HCT116 (cell line): ENCODE results near the gene MTHFSD. TPM values are rescaled to one million over a fixed set of nuclear protein-coding genes. Genes with fewer than 3 reads are reported as not detected.

ENCODE experiments used
- ATAC-seq: fragments of 200-7000 bp; cut with Tn5 transposase; 2 replicates; pipeline ENCODE4 v1.9.1; 2020; ENCODE audit warnings: mild to moderate bottlenecking, moderate library complexity
- BruUV-seq: library from RNA; stranded (reverse); fragments of 400-500 nt; replicated peaks from 2 replicates; lab custom pipeline; 2021; lab: Mats Ljungman, UMichigan
- CTCF ChIA-PET: fragments of 300-600 bp; sonication (Branson Sonifier 250); formaldehyde crosslinking; loops from one replicate; lab custom pipeline; 2021; ENCODE audit warnings: antibody characterized with exemption; lab: Charles Lee
- POLR2A ChIA-PET: fragments of 300-600, 350-600 bp; sonication (Branson Sonifier 250); formaldehyde crosslinking; loops from one replicate; lab custom pipeline; 2021; ENCODE audit warnings: antibody characterized with exemption; lab: Charles Lee
- RAD21 ChIA-PET, 2 experiments: fragments of 300-600 bp; sonication (Branson Sonifier 250); formaldehyde crosslinking; loops; one replicate each; lab custom pipeline; 2023; ENCODE audit warnings: low total read pairs in 2 of 2; ENCODE audit not compliant: uncharacterized antibody in 2 of 2, unreplicated experiment in 2 of 2, low non-redundant PET in 1 of 2; lab: Charles Lee
- DNase-seq: peaks from one replicate; pipeline ENCODE4 v3.0.0-alpha.2; 2010; ENCODE audit warnings: low read depth, low spot score
- H2AFZ ChIP-seq: fragments of 200-600 bp; shearing (Covaris generic), sonication (generic); 2 replicates; pipeline ENCODE4 v1.6.1; 2017; ENCODE audit warnings: low read depth, mixed run types, mixed read lengths, antibody characterized with exemption, low read length; ENCODE audit not compliant: poor library complexity, severe bottlenecking
- H3K27ac ChIP-seq: 2 replicates; pipeline ENCODE4 v1.5.1; 2012; ENCODE audit warnings: low read depth, low read length
- H3K27me3 ChIP-seq: fragments of 200-600 bp; sonication (generic); 2 replicates; pipeline ENCODE4 v1.6.1; 2016; ENCODE audit warnings: mixed run types, low read length, mixed read lengths; ENCODE audit not compliant: insufficient read depth
- H3K36me3 ChIP-seq, 2 experiments: fragments of 200-500 bp in 1 of 2; fragments of 200-600 bp in 1 of 2; sonication (Bioruptor generic) in 1 of 2; sonication (generic) in 1 of 2; 2 replicates each; pipeline versions ENCODE4 v1.5.1 to v1.6.1; 2014 to 2016; ENCODE audit warnings: low read length in 2 of 2, inconsistent platforms in 1 of 2, mixed read lengths in 1 of 2, mixed run types in 1 of 2; ENCODE audit not compliant: insufficient read depth in 2 of 2, control insufficient read depth in 1 of 2
- H3K4me1 ChIP-seq, 2 experiments: fragments of 200-600 bp in 1 of 2; sonication (generic) in 1 of 2; 2 replicates each; pipeline versions ENCODE4 v1.5.1 to v1.6.1; 2012 to 2017; ENCODE audit warnings: low read length in 2 of 2, inconsistent platforms in 1 of 2, mild to moderate bottlenecking in 1 of 2, mixed read lengths in 1 of 2, mixed run types in 1 of 2, moderate library complexity in 1 of 2; ENCODE audit not compliant: insufficient read depth in 2 of 2, control insufficient read depth in 1 of 2
- H3K4me2 ChIP-seq: fragments of 200-600 bp; sonication (generic); 2 replicates; pipeline ENCODE4 v1.6.1; 2017; ENCODE audit warnings: mixed run types, low read length, mixed read lengths
- H3K4me3 ChIP-seq, 2 experiments: fragments of 200-600 bp in 1 of 2; sonication (generic) in 1 of 2; replicated peaks in 1 of 2; 2 replicates each; pipeline ENCODE4 v1.5.1; 2011 to 2016; ENCODE audit warnings: low read length in 2 of 2, control low read depth in 1 of 2, low read depth in 1 of 2, mild to moderate bottlenecking in 1 of 2, mixed read lengths in 1 of 2, mixed run types in 1 of 2
- H3K79me2 ChIP-seq: fragments of 200-600 bp; sonication (generic); 2 replicates; pipeline ENCODE4 v1.6.1; 2017; ENCODE audit warnings: mild to moderate bottlenecking, mixed run types, low read length, moderate library complexity, mixed read lengths; ENCODE audit not compliant: insufficient read depth
- H3K9ac ChIP-seq: fragments of 200-600 bp; sonication (generic); 2 replicates; pipeline ENCODE4 v1.6.1; 2016; ENCODE audit warnings: low read length, mixed read lengths
- H3K9me2 ChIP-seq: fragments of 200-600 bp; sonication (generic), shearing (Covaris generic); 2 replicates; pipeline ENCODE4 v1.6.1; 2017; ENCODE audit warnings: mixed run types, mild to moderate bottlenecking, moderate library complexity; ENCODE audit not compliant: insufficient read depth
- H3K9me3 ChIP-seq, 2 experiments: fragments of 200-500 bp in 1 of 2; fragments of 200-600 bp in 1 of 2; sonication (Bioruptor generic) in 1 of 2; sonication (generic) in 1 of 2; 2 replicates each; pipeline ENCODE4 v1.6.1; 2014 to 2017; ENCODE audit warnings: low read length in 2 of 2, mixed read lengths in 2 of 2, inconsistent platforms in 1 of 2, low read depth in 1 of 2, mild to moderate bottlenecking in 1 of 2, mixed run types in 1 of 2, moderate library complexity in 1 of 2; ENCODE audit not compliant: control insufficient read depth in 1 of 2, insufficient read depth in 1 of 2
- H4K20me1 ChIP-seq: fragments of 200-600 bp; sonication (generic), shearing (Covaris generic); 2 replicates; pipeline ENCODE4 v1.6.1; 2017; ENCODE audit warnings: mixed run types, mild to moderate bottlenecking, moderate library complexity; ENCODE audit not compliant: insufficient read depth
- CBX3 ChIP-seq: IDR thresholded peaks from 2 replicates; pipeline ENCODE4 v1.6.1; 2012; ENCODE audit warnings: low read depth
- CEBPB ChIP-seq: IDR thresholded peaks from 2 replicates; pipeline ENCODE4 v1.6.1; 2012; ENCODE audit warnings: low read depth
- EGR1 ChIP-seq: IDR thresholded peaks from 2 replicates; pipeline ENCODE4 v1.6.1; 2012; ENCODE audit warnings: low read depth
- ELF1 ChIP-seq: IDR thresholded peaks from 2 replicates; pipeline ENCODE4 v1.6.1; 2012; ENCODE audit warnings: low read depth, borderline replicate concordance
- EZH2 ChIP-seq: fragments of 200-600 bp; sonication (generic); IDR thresholded peaks from 2 replicates; pipeline ENCODE4 v1.6.1; 2017; ENCODE audit warnings: antibody characterized with exemption, mixed run types
- EZH2phosphoT487 ChIP-seq: fragments of 200-600 bp; IDR thresholded peaks from 2 replicates; pipeline ENCODE4 v1.6.1; 2018; ENCODE audit warnings: antibody characterized with exemption, borderline replicate concordance
- FOSL1 ChIP-seq: IDR thresholded peaks from 2 replicates; pipeline ENCODE4 v1.6.1; 2012; ENCODE audit warnings: low read depth
- JUND ChIP-seq: IDR thresholded peaks from 2 replicates; pipeline ENCODE4 v1.6.1; 2012
- POLR2AphosphoS5 ChIP-seq: IDR thresholded peaks from 2 replicates; pipeline ENCODE4 v1.6.1; 2011; ENCODE audit warnings: mild to moderate bottlenecking, low read depth, low read length, moderate library complexity
- RAD21 ChIP-seq: IDR thresholded peaks from 2 replicates; pipeline ENCODE4 v1.6.1; 2012; ENCODE audit warnings: low read depth, mild to moderate bottlenecking
- SIN3A ChIP-seq: IDR thresholded peaks from 2 replicates; pipeline ENCODE4 v1.6.1; 2012; ENCODE audit warnings: low read depth
- SRF ChIP-seq: IDR thresholded peaks from 2 replicates; pipeline ENCODE4 v1.6.1; 2012; ENCODE audit warnings: low read depth
- ZFX ChIP-seq: fragments of 450-650 bp; IDR thresholded peaks from 2 replicates; pipeline ENCODE4 v1.6.1; 2017
- ZNF274 ChIP-seq: fragments of 200-500 bp; sonication (Bioruptor generic); IDR thresholded peaks from 2 replicates; pipeline ENCODE4 v1.6.1; 2014; ENCODE audit warnings: mild to moderate bottlenecking, low read depth, low read length, inconsistent platforms
- intact Hi-C: fragments of 100-400 bp; cut with micrococcal nuclease; formaldehyde crosslinking; loops from 2 replicates; pipeline ENCODE4 v1.10.0; 2022
- total RNA-seq: library from RNA; stranded (reverse); gene quantifications from one replicate; pipeline ENCODE4 v1.2.1, GENCODE V29; 2021; ENCODE audit not compliant: unreplicated experiment
- TF ChIP-seq, protein P1 (sequence below): IDR thresholded peaks from 2 replicates; pipeline ENCODE4 v1.6.1; 2011; ENCODE audit warnings: mild to moderate bottlenecking, low read length, moderate library complexity; ENCODE audit not compliant: insufficient replicate concordance; ENCODE audit errors: extremely low read depth
- TF ChIP-seq, protein P2 (sequence below), 3 experiments: fragments of 200-600 bp in 1 of 3; sonication (generic) in 1 of 3; IDR thresholded peaks in 2 of 3; conservative IDR thresholded peaks in 1 of 3; 2 replicates each; pipeline ENCODE4 v1.5.1; 2012 to 2017; ENCODE audit warnings: low read depth in 2 of 3, low read length in 2 of 3, antibody characterized with exemption in 1 of 3, borderline replicate concordance in 1 of 3, control low read depth in 1 of 3, mild to moderate bottlenecking in 1 of 3, mixed read lengths in 1 of 3, mixed run types in 1 of 3, moderate library complexity in 1 of 3; ENCODE audit not compliant: insufficient read depth in 1 of 3

The MTHFSD gene
- total RNA-seq, 1 experiment from 2014 or later = 33.1 TPM

DNA sequence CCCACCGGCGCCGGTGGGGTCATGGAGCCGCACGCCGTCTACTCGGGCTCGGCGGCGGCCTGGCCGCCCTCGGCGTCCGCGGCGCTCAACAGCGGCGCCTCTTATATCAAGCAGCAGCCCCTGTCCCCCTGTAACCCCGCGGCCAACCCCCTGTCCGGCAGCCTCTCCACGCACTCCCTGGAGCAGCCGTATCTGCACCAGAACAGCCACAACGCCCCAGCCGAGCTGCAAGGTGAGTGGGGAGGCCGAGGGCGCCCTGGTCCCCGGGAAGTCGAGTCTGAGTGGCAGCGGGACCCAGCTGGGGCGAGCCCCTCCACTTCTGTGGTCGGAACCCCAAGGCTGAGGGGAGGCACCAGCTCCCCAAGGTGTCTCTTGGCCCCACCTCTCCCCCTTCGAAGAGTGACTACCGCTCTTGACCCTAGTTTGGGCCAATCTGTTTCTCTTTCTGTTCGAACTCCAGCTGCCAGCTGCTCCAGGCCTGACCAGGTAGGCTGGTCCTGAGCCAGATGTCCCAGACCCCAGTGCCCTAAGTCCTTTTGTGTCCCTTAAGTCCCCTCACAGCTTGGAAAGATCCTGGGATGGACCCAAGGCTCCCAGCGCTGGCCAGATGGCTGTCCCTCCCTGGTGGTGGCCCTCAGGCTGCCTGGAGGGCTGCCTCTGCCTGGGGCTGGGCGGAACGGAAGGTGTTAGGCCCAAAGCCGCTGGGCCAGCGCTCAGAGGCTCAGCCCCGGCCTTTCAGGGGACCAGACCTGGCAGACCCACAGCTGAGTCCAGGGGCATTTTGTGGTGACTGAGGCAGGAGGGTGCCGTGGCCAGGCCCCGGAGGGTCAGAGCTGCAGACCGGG lies 43.5 kb downstream of the MTHFSD start (continued):
- TF ChIP-seq EZH2phosphoT487 (no peak), SRF (no peak), CBX3 (no peak), FOSL1 (no peak), RAD21 (no peak), POLR2AphosphoS5 (no peak)
- TF ChIP-seq, protein P1, sequence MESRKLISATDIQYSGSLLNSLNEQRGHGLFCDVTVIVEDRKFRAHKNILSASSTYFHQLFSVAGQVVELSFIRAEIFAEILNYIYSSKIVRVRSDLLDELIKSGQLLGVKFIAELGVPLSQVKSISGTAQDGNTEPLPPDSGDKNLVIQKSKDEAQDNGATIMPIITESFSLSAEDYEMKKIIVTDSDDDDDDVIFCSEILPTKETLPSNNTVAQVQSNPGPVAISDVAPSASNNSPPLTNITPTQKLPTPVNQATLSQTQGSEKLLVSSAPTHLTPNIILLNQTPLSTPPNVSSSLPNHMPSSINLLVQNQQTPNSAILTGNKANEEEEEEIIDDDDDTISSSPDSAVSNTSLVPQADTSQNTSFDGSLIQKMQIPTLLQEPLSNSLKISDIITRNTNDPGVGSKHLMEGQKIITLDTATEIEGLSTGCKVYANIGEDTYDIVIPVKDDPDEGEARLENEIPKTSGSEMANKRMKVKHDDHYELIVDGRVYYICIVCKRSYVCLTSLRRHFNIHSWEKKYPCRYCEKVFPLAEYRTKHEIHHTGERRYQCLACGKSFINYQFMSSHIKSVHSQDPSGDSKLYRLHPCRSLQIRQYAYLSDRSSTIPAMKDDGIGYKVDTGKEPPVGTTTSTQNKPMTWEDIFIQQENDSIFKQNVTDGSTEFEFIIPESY = no peak

DNA sequence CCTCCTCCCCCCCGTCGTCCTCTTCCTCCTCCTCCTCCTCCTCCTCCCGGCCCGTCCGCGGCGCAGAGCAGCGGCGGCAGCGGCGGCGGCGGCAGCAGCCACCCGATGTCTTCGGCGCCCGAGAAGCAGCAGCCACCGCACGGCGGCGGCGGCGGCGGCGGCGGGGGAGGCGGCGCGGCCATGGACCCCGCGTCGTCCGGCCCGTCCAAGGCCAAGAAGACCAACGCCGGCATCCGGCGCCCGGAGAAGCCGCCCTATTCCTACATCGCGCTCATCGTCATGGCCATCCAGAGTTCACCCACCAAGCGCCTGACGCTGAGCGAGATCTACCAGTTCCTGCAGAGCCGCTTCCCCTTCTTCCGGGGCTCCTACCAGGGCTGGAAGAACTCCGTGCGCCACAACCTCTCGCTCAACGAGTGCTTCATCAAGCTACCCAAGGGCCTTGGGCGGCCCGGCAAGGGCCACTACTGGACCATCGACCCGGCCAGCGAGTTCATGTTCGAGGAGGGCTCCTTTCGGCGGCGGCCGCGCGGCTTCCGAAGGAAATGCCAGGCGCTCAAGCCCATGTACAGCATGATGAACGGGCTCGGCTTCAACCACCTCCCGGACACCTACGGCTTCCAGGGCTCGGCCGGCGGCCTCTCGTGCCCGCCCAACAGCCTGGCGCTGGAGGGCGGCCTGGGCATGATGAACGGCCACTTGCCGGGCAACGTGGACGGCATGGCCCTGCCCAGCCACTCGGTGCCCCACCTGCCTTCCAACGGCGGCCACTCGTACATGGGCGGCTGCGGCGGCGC lies 44.4 kb downstream of the MTHFSD start, which contains the start of gene FOXF1:
Gene FOXF1 (plus strand): TSS at position 63 of the 797 bp plus-strand sequence. CDS start 43 bp downstream, at position 106.
- intact Hi-C loops = no loop called here
- peak within 1 kb of the TSS; percentile 97 for H3K4me2 ChIP-seq
- peak within 1 kb of the TSS; percentile 56 for H3K27ac ChIP-seq
- no peaks in the 10 kb centered on the region for H4K20me1 ChIP-seq
- BruUV-seq = no TSS peak
- H3K4me1 ChIP-seq = peaks cover 7 to 16% of the 10 kb centered on the region in 2 experiments
- RAD21 ChIA-PET = no interaction called here
- H3K9me2 ChIP-seq = no peaks in the 10 kb centered on the region
- H3K4me3 ChIP-seq = peak within 1 kb of the TSS; percentile 53 to 81
- POLR2A ChIA-PET = no interaction called here
- DNase-seq = no peak
- H3K36me3 ChIP-seq = no peaks in the 10 kb centered on the region
- no peaks in the 10 kb centered on the region for H3K79me2 ChIP-seq
- no peak for ATAC-seq
- H3K9me3 ChIP-seq = no peaks in the 10 kb centered on the region
- no peaks in the 10 kb centered on the region; the same call in 1 of the 2 replicates for H3K27me3 ChIP-seq
- H3K9ac ChIP-seq = peak within 1 kb of the TSS; percentile 74
- H2AFZ ChIP-seq = peak within 1 kb of the TSS; percentile 72
- CTCF ChIA-PET = interaction anchor here (0.7 to 1.8 kb wide), 2 partner anchors 7 to 258 kb away, joined by 3 to 4 read pairs; no protein-coding TSS in a partner anchor
- no peak for TF ChIP-seq POLR2AphosphoS5
- TF ChIP-seq RAD21 = no peak
- TF ChIP-seq EZH2 = no peak
- TF ChIP-seq, protein P1 = no peak
- TF ChIP-seq EGR1 = no peak
- TF ChIP-seq CEBPB = no peak
- TF ChIP-seq, protein P2, sequence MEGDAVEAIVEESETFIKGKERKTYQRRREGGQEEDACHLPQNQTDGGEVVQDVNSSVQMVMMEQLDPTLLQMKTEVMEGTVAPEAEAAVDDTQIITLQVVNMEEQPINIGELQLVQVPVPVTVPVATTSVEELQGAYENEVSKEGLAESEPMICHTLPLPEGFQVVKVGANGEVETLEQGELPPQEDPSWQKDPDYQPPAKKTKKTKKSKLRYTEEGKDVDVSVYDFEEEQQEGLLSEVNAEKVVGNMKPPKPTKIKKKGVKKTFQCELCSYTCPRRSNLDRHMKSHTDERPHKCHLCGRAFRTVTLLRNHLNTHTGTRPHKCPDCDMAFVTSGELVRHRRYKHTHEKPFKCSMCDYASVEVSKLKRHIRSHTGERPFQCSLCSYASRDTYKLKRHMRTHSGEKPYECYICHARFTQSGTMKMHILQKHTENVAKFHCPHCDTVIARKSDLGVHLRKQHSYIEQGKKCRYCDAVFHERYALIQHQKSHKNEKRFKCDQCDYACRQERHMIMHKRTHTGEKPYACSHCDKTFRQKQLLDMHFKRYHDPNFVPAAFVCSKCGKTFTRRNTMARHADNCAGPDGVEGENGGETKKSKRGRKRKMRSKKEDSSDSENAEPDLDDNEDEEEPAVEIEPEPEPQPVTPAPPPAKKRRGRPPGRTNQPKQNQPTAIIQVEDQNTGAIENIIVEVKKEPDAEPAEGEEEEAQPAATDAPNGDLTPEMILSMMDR (IDR thresholded peaks at IDR 0.05 in 2 of 3, conservative IDR thresholded peaks at IDR 0.05 in 1 of 3; ENCODE audit: borderline replicate concordance in 1 of 3, insufficient read depth in 1 of 3, low read depth in 2 of 3, low read length in 2 of 3) = no peak
- TF ChIP-seq ZFX = no peak
- no peak for TF ChIP-seq ELF1
- no peak for TF ChIP-seq SIN3A
- no peak for TF ChIP-seq JUND
- no peak for TF ChIP-seq ZNF274
